22Rv1 (cell line): ENCODE measurements around the gene CROCC.
"Not testable (repeated sequence)": the region's sequence is repeated elsewhere in the genome, so short reads cannot be mapped to it uniquely, and the experiment has no call there.

Experiments used
- H3K27ac ChIP-seq: fragments of 450-650 bp; 2 replicates; pipeline ENCODE4 v1.5.1; 2017
- ZFX ChIP-seq: fragments of 450-650 bp; IDR thresholded peaks from 2 replicates; pipeline ENCODE4 v1.6.1; 2017; ENCODE audit warnings: antibody characterized with exemption, borderline replicate concordance
- TF ChIP-seq, protein P1 (sequence below): fragments of 450-650 bp; IDR thresholded peaks from 2 replicates; pipeline ENCODE4 v1.5.1; 2017; ENCODE audit warnings: mild to moderate bottlenecking

Gene CROCC

DNA sequence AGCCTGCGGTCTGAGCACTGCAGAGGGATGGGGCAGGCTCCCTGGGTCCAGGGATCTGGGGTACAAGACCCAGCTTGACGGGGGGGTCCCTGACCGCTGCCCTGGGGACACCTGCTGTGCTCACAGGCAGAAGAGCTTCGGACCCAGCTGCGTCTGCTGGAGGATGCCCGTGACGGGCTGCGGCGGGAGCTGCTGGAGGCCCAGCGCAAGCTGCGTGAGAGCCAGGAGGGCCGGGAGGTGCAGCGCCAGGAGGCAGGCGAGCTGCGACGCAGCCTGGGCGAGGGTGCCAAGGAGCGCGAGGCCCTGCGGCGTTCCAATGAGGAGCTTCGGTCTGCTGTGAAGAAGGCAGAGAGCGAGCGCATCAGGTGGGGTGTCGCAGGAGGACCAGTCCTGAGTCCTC lies 33.5 kb downstream of the CROCC start:
- TF ChIP-seq, protein P1, sequence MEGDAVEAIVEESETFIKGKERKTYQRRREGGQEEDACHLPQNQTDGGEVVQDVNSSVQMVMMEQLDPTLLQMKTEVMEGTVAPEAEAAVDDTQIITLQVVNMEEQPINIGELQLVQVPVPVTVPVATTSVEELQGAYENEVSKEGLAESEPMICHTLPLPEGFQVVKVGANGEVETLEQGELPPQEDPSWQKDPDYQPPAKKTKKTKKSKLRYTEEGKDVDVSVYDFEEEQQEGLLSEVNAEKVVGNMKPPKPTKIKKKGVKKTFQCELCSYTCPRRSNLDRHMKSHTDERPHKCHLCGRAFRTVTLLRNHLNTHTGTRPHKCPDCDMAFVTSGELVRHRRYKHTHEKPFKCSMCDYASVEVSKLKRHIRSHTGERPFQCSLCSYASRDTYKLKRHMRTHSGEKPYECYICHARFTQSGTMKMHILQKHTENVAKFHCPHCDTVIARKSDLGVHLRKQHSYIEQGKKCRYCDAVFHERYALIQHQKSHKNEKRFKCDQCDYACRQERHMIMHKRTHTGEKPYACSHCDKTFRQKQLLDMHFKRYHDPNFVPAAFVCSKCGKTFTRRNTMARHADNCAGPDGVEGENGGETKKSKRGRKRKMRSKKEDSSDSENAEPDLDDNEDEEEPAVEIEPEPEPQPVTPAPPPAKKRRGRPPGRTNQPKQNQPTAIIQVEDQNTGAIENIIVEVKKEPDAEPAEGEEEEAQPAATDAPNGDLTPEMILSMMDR = no peak
- TF ChIP-seq ZFX = no peak
- H3K27ac ChIP-seq = no peak overlapping the region

DNA sequence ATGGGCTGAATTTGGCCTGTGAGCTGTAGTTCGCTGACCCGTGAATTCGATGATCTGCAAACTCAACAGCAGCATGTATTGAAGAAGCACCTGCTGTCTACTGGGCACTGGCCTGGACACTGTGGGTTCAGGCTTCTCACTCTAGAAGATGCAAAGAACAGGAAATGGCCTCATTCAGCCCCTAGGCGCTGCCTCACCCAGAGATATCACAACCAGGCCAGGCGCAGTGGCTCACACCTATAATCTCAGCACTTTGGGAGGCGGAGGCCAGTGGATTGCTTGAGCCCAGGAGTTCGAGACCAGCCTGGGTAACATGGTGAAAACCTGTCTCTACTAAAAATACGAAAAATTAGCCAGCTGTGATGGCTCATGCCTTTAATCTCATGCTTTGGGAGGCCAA lies 35.0 kb downstream of the CROCC start:
- no peak overlapping the region for H3K27ac ChIP-seq
- TF ChIP-seq, protein P1 = no peak
- no peak for TF ChIP-seq ZFX

DNA sequence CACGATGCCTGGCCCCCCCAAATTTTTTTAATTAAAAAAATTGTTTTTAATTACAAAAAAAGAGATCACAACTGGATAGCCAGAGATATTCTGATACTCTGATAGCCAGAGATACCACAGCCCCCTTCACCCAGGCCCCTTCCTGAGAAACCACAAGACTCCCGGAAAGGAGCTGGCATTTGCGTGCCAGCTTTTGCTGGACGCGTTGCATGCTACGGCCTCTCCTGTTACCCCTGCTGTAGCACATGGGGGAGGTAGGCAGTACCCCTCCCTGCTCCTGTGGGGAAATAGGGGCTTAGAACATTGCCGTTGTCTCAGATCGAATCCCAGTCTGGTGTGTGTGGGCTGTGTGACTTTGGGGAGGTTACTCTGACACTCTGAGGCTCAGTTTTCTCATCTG lies 36.0 kb downstream of the CROCC start:
- TF ChIP-seq ZFX = no peak
- no peak overlapping the region for H3K27ac ChIP-seq

DNA sequence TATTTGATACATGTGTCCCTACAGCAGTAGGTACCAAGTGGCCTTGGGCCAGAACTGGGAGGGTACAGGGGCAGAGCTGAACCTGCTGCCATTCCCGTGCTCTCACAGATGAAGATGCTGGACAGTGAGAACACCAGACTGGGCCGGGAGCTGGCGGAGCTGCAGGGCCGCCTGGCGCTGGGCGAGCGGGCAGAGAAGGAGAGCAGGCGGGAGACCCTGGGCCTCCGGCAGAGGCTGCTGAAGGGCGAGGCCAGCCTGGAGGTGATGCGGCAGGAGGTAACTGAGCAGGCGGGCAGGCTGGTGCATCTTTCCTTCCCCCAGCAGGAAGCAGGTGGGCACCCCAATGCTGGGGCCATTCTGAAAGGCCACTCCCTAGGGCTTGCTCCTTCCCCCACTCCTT lies 36.7 kb downstream of the CROCC start:
- H3K27ac ChIP-seq = no peak overlapping the region
- TF ChIP-seq ZFX = no peak
- TF ChIP-seq, protein P1 = no peak

DNA sequence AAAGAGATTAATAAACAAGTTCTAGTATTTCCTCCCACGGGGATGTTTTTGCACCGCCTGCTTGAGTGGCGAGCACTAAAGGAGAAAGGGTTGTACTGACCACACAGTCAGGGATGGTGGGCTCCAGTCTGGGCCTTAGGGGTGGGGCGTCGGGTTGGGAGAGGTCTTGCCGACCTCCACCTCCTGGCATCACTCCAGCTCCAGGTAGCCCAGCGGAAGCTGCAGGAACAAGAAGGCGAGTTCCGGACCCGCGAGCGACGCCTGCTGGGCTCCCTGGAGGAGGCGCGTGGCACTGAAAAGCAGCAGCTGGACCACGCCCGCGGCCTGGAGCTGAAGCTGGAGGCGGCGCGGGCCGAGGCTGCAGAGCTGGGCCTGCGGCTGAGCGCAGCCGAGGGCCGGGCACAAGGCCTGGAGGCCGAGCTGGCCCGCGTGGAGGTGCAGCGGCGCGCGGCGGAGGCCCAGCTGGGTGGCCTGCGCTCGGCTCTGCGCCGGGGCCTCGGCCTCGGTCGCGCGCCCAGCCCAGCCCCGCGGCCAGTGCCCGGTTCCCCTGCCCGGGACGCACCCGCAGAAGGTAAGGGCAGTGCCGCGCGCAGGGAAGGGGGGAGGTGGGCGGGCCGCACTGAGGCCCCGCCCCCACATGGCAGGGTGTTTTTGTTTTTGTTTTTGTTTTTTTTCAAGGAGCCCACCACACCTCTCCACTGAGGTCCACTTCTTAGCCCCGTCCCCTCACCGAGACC lies 39.0 kb downstream of the CROCC start:
- peak overlapping the region; percentile 71 for H3K27ac ChIP-seq
- TF ChIP-seq, protein P1 = peak; percentile 92
- no peak for TF ChIP-seq ZFX

DNA sequence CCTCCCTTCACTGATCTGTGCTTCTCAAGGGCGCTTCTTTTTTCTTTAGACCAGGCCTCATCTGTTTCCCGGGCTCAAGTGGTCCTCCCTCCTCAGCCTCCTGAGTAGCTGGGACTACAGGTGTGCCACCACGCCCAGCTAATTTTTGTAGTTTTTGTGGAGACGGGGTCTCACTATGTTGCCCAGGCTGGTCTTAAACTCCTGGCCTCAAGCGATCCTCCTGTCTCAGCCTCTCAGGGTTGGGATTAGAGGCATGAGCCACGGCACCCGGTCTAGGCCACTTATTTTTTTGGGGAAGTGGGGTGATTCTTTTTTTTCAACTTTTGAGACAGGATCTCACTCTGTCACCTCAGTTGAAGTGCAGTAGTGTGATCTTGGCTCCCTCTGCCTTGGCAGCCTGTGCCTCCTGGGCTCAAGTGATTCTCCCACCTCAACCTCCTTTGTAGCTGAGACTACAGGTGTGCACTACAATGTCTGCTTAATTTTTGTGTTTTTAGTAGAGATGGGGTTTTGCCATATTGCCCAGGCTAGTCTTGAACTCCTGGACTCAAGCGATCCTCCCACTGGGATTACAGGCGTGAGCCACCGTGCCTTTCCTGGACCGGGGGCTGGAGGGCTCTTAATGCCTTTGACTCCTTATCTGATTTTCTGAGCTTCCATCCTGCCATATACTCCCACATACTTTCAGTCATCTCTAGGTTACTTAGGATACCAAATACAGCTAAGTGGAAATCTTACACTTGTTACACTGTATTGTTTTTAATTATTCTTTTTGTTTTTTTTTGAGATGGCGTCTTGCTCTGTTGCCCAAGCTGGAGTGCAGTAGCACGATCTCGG lies 39.8 kb downstream of the CROCC start:
- peak overlapping the region; percentile 71 for H3K27ac ChIP-seq
- no peak for TF ChIP-seq ZFX
- TF ChIP-seq, protein P1 = no peak

DNA sequence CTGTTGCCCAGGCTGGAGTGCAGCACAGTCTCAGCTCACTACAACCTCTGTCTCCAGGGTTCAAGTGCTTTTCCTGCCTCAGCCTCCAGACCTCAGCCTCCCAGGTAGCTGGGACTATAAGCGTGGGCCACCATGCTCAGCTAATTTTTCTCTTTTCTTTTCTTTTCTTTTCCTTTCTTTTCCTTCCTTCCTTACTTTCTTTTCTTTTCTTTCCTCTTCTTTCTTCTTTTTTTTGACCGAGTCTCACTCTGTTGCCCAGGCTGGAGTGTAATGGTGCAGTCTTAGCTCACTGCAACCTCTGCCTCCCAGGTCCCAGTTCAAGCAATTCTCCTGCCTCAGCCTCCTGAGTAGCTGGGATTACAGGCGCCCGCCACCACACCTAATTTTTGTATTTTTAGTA lies 42.4 kb downstream of the CROCC start:
- not testable (repeated sequence) for H3K27ac ChIP-seq

DNA sequence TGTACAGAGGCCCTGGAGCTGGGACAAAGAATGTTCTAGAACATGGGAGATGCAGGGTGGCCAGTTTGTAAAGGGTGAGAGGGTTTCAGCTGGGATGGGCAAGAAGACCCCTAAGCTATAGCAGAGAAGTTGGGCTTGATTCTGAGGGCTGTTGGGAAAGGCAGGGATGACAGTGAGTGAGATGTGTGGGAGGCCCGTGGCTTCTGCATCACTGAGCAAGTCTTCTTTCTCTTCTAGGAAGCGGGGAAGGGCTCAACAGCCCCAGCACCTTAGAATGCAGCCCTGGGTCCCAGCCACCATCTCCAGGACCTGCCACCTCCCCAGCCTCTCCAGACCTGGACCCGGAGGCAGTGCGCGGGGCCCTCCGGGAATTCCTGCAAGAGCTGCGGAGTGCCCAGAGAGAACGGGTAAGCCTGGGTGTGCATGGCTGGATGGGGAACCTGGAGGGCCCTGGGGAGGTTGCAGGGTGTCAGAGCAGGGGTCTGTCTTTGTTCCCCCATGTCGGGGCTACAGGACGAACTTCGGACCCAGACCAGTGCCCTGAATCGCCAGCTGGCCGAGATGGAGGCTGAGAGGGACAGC lies 43.8 kb downstream of the CROCC start:
- no peak for TF ChIP-seq ZFX
- TF ChIP-seq, protein P1 = no peak
- no peak overlapping the region for H3K27ac ChIP-seq
